Hypothalamus (tissue), 51 donors: ENCODE measurements around the gene CCDC40.

Experiments
- DNase-seq, 51 donors: peaks; one replicate each; lab custom pipeline; 2025; lab: John Stamatoyannopoulos, UW

CCDC40 gene

DNA sequence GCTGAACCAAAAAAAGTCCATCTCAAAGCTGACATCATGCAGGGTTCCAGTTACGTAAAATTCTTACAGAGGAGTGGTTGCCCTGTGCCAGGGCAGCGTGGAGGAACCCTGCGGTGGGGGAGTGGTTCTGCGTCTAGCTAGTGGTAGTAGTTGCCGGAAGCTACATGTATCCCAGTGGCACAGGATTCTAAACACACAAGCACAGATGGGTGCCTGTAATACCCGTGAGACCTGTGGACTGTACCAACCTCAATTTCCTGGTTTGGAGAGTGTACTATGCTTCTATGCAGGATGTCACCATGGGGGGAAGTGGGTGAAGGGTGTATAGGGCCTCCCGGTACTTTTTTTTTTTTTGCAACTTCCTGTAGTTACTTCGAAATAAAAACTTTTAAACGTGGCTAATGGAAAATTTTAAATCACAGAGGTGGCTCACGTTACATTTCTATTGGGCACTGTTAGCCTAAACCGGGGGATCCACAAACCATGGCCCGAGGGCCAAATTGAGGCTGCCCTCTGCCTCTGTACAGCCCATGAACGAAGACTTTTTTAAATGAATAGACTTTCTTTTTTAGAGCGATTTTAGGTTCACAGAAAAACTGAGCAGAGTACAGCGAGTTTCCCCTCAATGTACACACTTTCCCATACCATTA lies 39.3 kb upstream of the CCDC40 start:
- DNase-seq: no peak

DNA sequence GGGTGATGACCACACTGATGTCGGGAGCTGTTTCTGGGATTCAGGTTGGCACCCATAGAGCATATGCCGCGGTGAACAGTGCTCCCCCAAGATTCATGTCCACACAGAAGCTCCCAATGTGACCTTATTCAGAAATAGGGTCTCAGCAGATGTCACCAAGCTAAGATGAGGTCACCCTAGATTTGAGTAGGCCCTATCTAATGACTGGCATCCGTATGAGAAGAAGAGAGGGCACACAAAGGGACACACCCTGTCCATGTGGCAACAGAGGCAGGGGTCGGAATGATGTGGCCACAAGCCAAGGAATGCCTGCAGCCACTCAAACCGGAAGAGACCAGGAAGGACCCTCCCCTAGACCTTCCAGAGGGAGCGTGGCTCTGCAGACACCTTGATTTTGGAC lies 36.3 kb upstream of the CCDC40 start:
- no peak for DNase-seq

DNA sequence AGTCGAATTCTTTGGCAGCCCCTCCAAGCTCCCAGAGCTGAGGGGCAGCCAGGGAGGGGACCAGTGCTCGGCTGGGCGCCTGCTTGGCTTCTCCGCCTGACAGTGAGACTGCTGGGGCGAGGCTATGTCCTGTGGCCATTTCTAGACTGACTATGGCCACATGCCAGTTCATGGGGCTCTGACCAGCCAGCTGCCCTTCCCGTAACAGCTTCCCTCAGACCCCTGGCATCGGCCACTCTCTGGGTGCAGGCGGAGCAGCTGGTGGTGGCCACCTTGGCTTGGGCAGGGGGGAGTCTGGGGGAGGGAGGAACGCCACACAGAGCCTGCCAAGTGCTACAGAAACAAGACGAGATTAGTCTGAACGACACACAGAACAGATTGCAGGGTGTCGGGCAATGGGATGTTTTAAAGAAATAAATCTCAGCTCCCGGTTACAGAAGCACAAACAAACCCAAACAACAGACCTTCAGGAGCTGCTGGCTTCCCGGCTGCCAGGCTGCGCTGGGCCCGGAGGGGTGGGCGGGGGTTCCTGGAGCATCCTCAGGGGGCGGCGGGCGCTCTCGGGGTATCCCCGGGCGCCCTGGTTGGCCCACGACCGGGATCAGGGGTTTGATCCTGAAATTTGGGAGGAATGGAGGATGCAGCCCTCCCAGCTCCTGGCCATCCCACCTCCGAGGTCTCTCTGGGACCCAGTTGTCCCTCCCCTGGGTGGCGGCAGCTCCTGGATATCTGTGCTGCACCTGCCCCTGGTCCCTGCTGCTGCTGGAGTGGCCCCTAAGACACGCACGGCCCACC lies 35.3 kb upstream of the CCDC40 start:
- peak in 10 of 51 donors; percentile 7 to 36 (median 23) for DNase-seq

DNA sequence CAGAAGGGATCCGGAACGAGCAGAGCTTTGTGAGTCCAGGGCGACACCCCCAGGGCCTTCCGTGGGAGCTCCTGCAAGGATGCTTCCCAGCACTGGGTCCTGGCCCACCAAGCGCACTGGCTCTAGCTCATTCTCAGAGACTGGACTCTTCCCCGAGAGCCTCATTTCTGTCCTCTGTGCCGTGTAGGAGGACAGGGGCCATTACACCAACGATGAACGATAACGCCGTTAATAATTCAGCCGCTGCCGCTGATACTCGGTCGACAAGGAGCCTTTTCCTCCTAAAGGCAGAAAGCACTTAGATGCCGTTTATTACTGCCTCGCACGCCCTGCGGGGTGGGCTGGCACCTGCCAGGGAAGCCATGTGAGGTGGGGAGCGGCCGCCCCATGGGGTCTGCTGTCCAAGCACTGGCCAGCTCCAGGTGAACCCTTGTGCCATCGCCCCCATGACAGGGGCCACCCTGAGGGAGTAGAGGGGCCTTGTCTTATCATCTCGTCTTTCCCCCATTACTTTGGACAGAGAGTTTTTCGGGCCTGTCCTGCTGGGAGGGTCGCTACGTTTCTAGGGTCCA lies 34.3 kb upstream of the CCDC40 start:
- DNase-seq: no peak

DNA sequence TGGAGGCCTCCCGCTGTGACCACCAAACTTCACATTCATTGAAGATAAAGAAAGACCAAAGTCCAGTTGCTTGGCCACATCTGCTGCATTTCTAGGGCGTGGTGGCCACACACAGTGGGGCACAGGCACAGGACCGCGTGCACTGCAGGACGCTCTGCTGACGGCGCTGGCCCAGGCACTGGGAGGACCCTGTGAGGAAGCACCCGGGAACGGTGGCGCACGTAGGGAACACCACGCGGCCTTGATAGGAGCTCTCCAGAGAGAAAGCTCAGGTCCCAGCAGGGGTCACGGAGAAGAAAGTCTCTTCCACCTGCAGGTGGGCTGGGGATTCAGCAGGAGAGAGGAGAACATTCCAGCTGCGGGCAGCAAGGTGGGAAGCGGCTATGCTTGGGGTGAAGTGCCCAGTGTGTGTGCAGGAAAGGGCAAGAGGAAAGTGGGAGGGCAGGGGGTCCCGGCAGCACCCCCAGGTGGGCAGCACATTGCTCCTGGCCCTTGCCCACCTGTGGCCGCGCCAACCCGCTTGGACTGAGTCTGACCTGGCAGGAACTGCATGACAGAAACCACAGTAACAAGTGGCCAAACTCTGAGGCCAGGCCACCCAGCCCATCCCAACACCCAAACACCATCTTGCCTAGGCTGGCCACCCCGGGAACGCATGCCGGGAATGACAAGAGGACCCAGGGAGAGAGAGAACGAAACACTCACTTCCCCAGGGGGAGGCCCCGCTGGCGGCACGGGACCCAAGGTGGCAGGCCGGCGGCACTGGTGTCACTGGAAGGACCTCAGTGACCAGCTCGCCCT lies 33.6 kb upstream of the CCDC40 start:
- DNase-seq: no peak

DNA sequence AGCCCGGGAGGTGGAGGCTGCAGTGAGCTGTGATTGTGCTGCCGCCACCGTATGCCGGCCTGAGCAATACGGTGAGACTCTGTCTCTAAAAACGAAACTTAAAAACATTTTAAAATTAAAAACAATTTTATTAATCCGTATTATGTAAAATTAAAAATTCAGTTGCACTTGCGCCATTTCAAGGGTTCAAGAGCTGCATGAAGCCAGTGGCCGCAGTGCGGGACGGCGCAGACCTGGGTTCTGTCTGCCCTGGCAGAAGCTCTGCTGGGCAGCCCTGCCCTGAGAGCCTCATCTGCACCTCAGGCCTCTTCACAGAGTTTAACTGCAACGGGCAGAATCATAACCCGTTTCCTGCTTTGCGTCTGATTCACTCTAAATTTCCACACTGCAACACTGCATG lies 32.5 kb upstream of the CCDC40 start:
- no peak for DNase-seq

DNA sequence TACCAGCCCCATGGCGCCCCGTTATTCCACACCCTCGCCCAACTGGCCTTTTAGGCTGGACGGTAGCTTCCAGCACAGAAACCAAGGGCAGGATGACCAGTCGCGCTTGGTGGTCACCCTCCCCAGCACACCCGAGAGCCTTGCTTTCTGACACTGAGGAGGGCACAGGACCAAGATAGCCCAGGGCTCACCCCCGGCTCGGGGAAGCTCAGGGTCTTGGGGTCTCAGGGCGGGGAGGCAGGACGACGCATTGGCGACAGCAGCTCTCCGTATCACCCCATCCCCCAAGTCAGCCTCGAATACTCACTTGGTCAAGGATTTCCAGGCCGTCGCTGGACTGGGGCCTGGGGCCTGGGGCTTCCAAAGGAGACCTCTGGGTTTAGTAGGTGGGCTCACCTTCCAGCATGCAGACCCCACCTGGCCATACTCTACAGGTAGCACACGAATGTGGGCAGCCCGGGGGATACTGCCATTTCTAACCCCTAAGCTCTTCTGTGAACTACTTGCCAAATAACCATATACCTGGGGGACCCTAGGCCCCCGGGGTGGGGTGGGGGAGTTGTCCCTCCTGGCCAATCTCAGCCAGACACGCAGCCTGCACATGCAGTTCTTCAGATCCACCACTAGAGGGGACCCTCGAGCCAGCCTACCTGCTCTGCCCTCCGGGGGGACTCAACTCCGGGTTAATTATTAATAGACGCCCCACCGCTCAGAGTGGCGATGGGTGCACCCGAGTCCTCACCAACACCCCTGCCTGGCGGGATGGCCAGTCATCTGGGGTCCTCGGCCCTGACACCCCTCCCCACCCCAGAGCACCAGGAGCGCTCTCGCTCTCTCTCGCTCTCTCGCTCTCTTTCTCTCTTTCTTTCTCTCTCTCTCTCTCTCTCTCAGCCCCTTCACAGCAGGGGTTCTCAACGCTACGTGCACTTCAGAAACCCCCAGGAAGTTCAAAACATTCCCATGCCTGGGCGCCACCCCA lies 30.8 kb upstream of the CCDC40 start:
- DNase-seq: peak in 28 of 51 donors; percentile 5 to 67 (median 24)

DNA sequence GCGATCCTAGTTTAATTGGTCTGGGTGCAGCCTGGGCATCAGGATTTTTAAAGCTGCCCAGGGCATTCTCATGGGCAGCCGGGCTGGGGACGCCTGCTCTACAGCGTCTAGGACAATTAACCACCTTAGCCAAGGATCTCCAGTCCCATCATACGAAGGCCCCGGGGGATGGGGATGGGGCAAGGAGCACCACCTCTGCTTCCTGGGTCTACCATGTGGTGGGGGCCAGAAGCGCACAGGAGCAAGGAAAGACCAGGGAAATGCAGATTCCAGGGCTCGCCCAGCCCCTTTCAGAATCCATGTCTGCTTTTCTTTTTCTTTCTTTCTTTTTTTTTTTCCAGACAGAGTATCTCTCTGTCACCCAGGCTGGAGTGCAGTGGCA lies 30.1 kb upstream of the CCDC40 start:
- DNase-seq: no peak

DNA sequence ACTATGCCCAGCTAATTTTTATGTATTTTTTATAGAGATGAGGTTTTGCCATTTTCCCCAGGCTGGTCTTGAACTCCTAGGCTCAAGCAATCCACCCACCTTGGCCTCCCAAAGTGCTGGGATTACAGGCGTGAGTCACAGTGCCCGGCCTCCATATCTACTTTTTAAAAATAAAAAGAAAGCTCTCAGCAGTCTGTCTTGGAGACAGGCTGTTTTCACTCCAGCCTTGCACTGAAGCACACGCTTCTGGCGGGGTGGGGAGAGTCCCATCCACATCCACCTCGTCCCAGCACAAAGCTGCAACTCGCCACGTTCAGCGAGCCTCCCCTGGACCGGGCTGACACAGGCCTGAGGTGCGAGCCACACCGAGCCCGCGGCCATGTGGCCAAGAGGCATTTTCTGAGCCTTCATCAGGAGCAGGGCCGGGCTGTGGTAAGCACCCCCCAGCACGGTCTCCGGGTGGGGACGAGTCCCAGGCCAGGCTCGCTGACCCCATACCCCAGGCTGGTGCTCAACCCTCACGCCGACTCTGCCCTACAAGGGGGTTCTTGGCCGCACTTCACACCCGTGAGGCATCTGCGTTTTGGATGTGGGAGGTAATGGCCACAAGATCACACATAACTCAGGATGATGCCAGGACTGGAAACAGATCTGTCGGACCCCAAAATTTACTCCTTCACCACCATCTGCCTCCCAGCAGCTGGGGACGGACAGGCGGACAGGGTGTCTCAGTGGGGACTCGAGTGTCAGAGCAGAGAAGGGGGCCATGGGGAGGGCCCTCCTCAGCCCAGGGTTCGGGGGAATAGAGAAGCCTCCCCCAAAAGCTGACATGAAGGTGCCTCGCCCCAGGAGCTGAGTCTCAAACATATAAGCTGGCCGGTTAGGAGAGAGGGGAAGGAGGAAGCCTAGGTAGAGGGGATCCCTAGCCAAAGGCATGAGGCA lies 29.4 kb upstream of the CCDC40 start:
- DNase-seq: no peak

DNA sequence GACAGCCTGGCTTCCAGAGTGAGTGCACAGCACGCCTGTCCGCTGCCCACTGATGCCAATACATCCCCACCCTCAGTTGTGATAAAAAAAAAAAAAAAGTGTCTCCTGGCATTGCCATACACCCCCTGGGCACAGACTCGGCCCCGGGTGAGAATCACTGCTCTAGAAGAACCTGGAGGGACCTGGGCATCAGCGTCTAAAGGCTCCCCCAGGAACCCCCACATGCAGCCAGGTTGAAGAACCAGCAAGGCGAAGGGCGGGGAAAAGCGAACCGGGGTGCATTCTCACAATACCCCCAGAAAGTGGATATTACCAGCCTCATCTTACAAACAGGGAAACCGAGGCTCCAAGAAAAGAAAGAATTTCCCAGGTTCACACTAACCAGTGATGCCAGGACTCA lies 28.5 kb upstream of the CCDC40 start:
- no peak for DNase-seq

DNA sequence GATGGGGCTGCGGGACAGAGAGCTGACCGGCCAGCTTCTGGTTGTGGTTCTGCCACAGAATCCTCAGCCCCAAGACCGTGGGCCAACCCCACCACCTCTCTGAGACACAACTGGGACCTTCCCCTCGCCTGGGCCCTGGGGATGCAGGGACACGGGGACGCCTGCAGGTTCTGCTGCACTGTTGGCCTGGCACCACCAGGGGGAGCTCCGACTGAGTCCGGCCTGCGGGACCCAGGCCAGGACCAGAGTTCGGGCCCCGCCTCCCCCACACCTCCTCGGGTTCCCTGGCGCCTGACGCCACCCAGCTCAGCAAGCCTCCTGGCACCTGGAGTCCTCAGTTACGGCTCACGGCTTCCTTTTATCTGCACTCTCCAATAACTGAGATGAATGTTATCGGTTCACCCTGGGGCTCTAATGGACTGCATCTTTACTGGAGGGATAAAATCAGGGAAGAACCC lies 28.0 kb upstream of the CCDC40 start:
- peak in 39 of 51 donors; percentile 10 to 70 (median 37) for DNase-seq

DNA sequence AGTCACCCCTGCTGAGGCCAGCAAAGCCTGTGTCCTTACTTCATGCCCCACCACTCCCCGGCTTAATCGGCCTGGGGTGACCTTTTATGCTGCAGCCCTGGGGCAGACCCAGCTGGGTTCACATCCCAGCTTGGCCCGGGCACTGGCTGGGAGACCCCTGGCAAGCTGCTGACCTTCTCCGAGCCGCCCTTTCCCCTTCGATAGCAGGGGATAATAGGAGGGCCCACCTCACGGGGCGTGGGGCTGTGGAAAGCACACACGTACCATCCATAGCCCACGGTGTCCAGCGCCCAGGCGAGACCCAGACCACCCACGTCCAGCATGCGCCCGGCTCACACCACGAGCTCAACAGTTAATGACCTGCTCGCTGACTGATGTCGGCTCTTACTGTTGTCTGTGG lies 27.6 kb upstream of the CCDC40 start:
- DNase-seq: no peak

DNA sequence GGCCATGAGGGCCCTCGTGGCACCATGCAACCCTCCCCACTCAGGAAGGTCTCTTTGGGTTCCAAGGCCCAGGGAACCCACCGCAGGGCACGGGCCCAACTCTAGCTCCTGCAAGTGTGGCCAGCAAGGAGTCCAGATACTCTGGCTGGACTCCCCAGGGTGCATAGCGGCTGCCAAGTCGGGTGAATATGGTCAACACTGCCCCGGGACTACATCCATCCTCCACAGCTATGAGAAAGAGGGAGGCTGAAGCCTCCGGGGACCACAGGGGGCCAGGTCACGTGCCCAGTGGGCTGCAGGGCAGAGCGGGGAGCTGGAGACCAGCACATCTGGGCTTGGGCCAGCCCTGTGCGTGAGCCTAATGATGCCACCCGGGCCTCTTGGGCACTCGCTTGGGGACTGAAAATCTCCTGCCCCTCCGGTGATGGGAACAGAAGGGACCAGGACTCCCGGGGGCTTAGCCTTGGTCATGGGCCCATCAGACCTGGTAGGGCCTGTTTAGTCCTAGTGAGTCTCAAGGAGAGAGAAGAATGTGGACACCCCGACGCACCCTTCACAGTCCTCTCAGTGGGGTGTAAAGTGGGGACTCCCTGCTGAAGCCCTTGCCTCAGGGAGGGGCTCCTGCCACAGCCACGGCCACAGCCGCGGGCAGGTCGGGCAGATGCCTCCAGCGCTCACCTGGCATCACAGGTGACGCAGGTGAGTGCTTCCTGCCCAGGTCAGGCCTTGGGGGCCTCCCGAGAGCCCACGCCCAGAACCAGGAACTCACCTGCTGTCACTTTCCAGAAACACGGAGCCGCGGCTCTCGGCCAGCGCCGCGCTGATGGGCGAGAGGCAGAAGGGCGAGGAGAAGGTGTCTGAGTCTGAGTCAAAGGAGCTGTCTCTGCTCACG lies 26.8 kb upstream of the CCDC40 start:
- no peak for DNase-seq

DNA sequence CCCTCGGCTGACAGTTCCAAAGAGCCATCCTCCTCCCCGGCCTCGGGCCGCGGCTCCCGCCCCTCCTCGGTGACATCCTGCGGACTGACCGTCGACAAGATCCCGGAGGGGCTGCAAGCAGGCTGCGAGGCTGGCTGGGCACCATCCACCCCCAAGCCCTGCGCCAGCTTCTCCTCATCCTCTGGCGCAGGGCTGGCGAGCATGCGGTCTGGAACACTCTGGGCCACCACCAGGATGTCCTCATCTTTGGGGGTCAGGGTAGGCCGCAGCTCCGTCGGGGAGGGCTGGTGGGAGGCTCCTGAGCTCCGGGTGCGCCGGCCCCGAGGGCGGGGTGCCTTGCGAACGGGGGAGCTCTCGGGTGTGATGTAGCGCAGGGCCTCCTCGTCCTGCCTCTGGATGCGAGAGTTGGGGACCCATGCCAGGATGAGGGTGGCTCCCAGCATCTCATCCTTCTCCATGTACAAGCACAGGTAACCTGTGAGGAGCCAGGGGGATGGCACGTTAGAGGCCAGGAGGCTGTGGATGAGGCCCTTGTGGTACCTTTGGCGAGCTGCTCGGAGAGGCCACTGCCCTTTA lies 26.1 kb upstream of the CCDC40 start:
- no peak for DNase-seq

DNA sequence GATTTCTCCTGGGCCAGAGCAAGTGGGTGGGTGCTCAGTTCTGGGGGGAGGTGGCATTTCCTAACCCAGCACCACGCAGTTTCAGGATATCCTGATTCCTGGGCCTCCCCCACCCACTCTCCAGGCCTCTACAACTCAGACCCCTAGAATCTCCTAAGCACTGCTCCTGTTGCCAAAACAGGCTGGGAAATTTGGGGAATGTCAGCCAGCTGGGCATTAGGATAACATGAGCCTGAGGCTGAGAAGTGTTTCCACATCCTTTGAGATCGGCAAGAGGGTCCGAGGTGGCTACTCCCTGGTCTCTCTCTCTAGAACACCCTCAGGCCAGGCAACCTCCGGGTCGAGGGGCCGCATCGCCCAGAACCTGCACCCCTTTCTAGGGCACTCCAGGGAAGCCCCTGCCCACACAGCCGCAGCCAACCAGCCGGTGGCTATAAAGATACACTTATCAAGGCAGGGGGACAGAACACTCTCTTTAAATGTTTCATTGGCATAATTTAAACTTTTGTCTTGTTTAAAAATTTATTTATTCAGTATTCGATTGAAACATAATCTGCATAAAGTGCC lies 24.4 kb upstream of the CCDC40 start:
- DNase-seq: no peak

DNA sequence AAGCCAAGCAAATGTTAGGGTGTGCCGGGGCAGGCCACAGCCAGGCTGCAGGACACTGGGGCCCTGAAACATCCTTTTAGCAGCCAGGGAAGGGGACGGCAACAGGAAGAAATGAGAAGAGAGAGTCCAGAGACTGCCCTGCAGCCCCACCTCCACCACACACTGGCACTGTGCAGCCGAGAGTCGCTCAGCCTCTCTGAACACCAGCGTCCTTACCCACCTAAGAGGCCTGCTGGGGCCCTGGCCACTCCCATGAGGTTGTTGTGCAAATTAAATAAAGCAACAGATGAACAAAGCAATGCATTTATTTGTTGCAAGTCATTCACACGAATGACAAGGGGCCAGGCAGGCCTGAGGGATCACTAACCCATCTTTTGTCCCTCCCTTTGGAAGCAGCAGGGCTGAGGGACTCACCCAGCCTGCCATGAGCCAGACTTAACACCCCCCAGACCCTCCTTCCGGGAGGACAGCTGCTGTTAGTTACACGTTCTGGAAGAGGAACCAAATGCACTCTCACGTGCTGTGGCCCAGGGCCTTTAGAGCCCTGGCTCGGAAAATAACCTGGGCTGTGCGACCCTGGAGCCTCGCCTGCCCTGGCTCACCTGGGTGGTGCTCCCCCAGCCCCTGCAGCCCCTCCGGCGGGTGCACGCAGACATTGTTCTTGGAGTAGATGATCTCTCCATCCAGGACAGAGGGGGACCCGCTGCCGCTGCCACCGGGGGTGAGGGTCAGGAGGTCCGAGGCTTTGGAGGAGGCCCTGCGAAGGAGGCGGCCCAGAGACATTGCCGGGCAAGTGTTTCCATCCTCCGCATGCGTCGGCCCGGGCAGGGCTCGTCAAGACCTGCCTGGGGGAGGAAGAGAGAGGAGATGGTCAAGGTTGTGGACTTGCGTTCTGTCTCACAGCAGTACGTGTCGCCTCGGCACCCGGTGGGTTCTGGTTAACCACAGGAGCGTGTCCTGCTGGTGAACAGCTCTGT lies 23.4 kb upstream of the CCDC40 start:
- no peak for DNase-seq
